Effector memory CD8-positive, alpha-beta T cell (primary cell): ENCODE results near the gene DLG1.

Source experiments
- ATAC-seq: fragments of 150-1000 bp; cut with Tn5 transposase; replicated peaks from 2 replicates; pipeline ENCODE4 v1.10.0; 2021; ENCODE audit warnings: mild to moderate bottlenecking, moderate library complexity
- DNase-seq, 3 experiments: peaks; one replicate each; pipeline ENCODE4 v3.0.0; 2021
- H3K27ac Mint-ChIP-seq, 2 donors: one replicate each; pipeline ENCODE4 v1.8.0; 2022; ENCODE audit warnings: mild to moderate bottlenecking in 2 of 2, mixed read lengths in 2 of 2, moderate library complexity in 2 of 2
- H3K27me3 Mint-ChIP-seq, 2 donors: one replicate each; pipeline ENCODE4 v1.8.0; 2022; ENCODE audit warnings: mixed read lengths in 2 of 2
- H3K36me3 Mint-ChIP-seq: one replicate; pipeline ENCODE4 v1.8.0; 2022; ENCODE audit warnings: mild to moderate bottlenecking, moderate library complexity, mixed read lengths; ENCODE audit not compliant: insufficient read depth
- H3K4me1 Mint-ChIP-seq, 2 donors: one replicate each; pipeline ENCODE4 v1.8.0; 2022; ENCODE audit warnings: low read depth in 2 of 2, mixed read lengths in 2 of 2
- H3K4me3 Mint-ChIP-seq, 2 donors: one replicate each; pipeline ENCODE4 v1.8.0; 2022; ENCODE audit warnings: mild to moderate bottlenecking in 2 of 2, mixed read lengths in 2 of 2, moderate library complexity in 2 of 2
- H3K9me3 Mint-ChIP-seq, 2 donors: one replicate each; pipeline ENCODE4 v1.8.0; 2022; ENCODE audit warnings: mixed read lengths in 2 of 2

Gene DLG1

GRCh38 chr3:197333901-197334639, 35.7 kb upstream of the DLG1 start:
- no peaks in the 10 kb centered on the region for H3K9me3 Mint-ChIP-seq
- H3K27ac Mint-ChIP-seq = no peak overlapping the region
- H3K36me3 Mint-ChIP-seq = peaks cover 3% of the 10 kb centered on the region
- DNase-seq = no peak
- H3K4me1 Mint-ChIP-seq = no peaks in the 10 kb centered on the region
- no peak overlapping the region for H3K4me3 Mint-ChIP-seq
- peaks cover 19 to 25% of the 10 kb centered on the region in 2 donors for H3K27me3 Mint-ChIP-seq
- ATAC-seq = no peak

- no peak for ATAC-seq
- Mint-ChIP-seq H3K4me1 (peaks cover 3 to 4% of the 10 kb centered on the region in 2 donors), H3K36me3 (no peaks in the 10 kb centered on the region)
Measured at GRCh38 chr3:197331131-197331530, 32.7 kb upstream of the DLG1 start.

DNA sequence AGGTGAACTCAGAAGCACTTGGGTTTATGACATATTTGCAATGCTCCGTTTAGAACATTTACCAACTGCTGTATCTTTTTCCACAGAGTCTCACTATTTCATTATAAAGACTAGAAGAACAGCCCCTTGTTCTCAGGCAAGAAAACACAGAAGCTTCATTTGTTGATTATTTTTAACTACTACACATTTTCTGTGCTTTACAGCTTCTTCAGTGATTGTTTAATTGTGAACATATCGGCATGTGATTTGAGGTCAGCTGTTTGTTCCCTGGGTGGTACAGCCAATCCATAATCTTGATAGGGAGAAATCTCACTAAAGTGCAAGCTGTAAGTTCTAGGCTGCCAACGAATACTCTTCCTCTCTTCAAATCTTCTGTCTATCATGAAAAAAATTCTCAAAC, 31.0 kb upstream of the DLG1 start:
- peaks cover 3 to 4% of the 10 kb centered on the region in 2 donors for H3K4me1 Mint-ChIP-seq
- ATAC-seq (no peak), DNase-seq (no peak)
- H3K9me3 Mint-ChIP-seq = no peaks in the 10 kb centered on the region
- no peaks in the 10 kb centered on the region for H3K36me3 Mint-ChIP-seq
- peaks cover 13 to 22% of the 10 kb centered on the region in 2 donors for H3K27me3 Mint-ChIP-seq
- no peak overlapping the region for H3K4me3 Mint-ChIP-seq
- no peak overlapping the region for H3K27ac Mint-ChIP-seq

More at GRCh38 chr3:197331131-197331530, 32.7 kb upstream of the DLG1 start:
- DNase-seq = no peak
- Mint-ChIP-seq H3K27ac (no peak overlapping the region), H3K9me3 (no peaks in the 10 kb centered on the region), H3K4me3 (no peak overlapping the region), H3K27me3 (peaks cover 19 to 25% of the 10 kb centered on the region in 2 donors)

- ATAC-seq (no peak), DNase-seq (no peak)
- no peak overlapping the region for H3K27ac Mint-ChIP-seq
- H3K27me3 Mint-ChIP-seq = peaks cover 19 to 32% of the 10 kb centered on the region in 2 donors
- no peak overlapping the region for H3K4me3 Mint-ChIP-seq
- H3K4me1 Mint-ChIP-seq = peaks cover 3 to 4% of the 10 kb centered on the region in 2 donors
- no peaks in the 10 kb centered on the region for H3K36me3 Mint-ChIP-seq
- H3K9me3 Mint-ChIP-seq = no peaks in the 10 kb centered on the region
Measured at GRCh38 chr3:197328198-197328597, 29.8 kb upstream of the DLG1 start.

- Mint-ChIP-seq H3K36me3 (no peaks in the 10 kb centered on the region), H3K4me1 (peaks cover 3 to 4% of the 10 kb centered on the region in 2 donors), H3K9me3 (no peaks in the 10 kb centered on the region), H3K27me3 (peaks cover 21 to 35% of the 10 kb centered on the region in 2 donors), H3K27ac (no peak overlapping the region), H3K4me3 (no peak overlapping the region)
- DNase-seq (no peak), ATAC-seq (no peak)
Measured at GRCh38 chr3:197327701-197328100, 29.3 kb upstream of the DLG1 start.

DNA sequence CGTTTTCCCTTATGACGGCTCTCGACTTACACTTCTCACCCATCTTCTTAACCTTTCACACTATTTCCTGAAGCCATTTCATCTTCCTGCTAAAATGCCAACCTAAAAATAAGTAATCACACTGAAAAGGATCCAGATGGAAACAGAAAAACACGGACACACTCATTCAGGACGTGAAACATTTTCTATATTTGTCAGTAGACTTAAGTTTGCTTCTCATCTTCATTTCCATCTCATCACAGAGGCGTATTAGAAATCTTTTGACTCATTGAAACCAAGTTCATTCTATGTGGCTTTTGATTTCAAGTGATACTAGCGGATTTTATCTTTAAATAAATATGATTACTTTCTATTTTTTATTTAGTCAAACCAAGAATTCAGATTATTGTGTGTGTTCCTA, 27.4 kb upstream of the DLG1 start:
- ATAC-seq = no peak
- Mint-ChIP-seq H3K9me3 (no peaks in the 10 kb centered on the region), H3K4me3 (no peak overlapping the region)

DNA sequence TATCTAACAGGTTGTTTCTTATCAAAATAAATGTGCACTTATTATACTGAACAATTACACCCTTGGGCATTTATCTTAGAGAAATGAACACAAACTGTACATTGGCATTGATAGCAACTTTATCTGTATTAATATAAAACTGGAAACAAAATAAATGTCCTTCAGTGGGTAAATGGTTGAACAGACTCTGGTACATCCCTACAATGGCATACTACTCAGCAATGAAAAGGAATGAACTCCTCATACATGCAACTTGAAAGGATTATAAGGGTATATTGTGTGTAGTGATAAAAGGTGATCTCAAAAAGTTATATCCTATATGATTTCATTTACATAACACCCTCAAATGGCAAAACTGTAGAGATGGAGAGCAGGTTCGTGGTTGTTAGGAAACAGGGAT, 23.7 kb upstream of the DLG1 start:
- DNase-seq (no peak), ATAC-seq (no peak)
- H3K4me3 Mint-ChIP-seq = no peak overlapping the region
- no peaks in the 10 kb centered on the region for H3K36me3 Mint-ChIP-seq
- H3K4me1 Mint-ChIP-seq = no peaks in the 10 kb centered on the region
- no peak overlapping the region for H3K27ac Mint-ChIP-seq
- H3K9me3 Mint-ChIP-seq = no peaks in the 10 kb centered on the region
- peaks cover 49 to 69% of the 10 kb centered on the region in 2 donors for H3K27me3 Mint-ChIP-seq

More for the DNA sequence above, 27.4 kb upstream of the DLG1 start:
- H3K36me3 Mint-ChIP-seq = no peaks in the 10 kb centered on the region
- peaks cover 3 to 4% of the 10 kb centered on the region in 2 donors for H3K4me1 Mint-ChIP-seq
- DNase-seq = no peak
- no peak overlapping the region for H3K27ac Mint-ChIP-seq
- H3K27me3 Mint-ChIP-seq = peaks cover 26 to 37% of the 10 kb centered on the region in 2 donors

DNA sequence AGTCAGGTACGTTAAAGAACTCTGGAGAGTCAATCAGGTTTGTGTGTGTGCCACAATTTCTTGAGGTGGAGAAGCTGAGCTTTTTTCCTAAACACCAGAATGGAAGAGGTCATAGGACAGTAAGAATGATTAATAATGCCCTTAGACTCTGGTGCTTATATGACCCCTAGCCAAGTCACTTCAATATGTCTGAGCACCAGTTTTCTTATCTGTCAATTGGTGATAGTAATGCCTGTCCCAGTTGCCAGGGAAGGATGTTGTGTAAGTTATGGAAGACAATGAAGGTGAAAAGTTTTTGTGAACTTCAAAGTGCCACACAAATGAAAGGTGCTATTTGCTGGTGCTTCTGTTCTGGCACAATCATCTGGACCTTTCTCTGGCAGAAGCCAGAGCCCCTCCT, 22.2 kb upstream of the DLG1 start:
- H3K27me3 Mint-ChIP-seq = peaks cover 57 to 79% of the 10 kb centered on the region in 2 donors
- H3K4me1 Mint-ChIP-seq = no peaks in the 10 kb centered on the region
- no peak for ATAC-seq
- H3K27ac Mint-ChIP-seq = no peak overlapping the region
- no peak overlapping the region for H3K4me3 Mint-ChIP-seq
- H3K9me3 Mint-ChIP-seq = no peaks in the 10 kb centered on the region
- H3K36me3 Mint-ChIP-seq = no peaks in the 10 kb centered on the region
- DNase-seq = no peak

DNA sequence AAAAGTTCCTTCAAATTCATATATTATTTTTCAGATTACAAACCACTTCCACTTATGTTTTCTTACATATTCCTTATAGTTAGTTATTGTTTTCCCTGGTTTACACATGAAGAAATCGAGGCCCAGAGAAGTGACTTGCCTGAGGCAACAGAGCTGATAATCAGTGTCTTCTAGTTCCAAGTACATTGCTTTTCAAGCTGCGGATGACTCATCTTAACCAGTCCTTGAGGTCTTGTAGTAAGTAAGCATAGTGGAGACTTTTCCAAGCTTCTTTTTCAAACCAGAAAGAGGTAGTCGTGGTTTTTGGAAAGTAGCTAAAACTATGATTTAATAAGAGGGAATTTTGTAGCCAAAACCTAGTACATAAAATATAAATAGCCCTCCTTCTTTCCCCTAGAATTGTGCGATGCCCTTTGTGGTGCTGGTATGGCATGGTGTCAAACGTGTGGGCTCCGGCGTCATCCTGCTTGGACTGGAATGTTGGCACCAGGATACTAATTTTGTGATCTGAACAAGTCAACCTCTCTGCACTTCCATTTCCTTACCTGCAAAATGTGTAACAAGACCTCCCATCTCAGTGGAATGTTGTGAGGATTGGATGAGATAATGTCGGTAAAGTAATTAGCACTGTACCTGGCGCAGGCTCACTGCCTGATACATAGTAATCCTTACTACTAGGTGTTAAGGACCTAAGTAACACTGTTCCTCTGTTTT, 19.0 kb upstream of the DLG1 start:
- Mint-ChIP-seq H3K4me1 (no peaks in the 10 kb centered on the region), H3K27ac (no peak overlapping the region), H3K27me3 (peaks cover 47 to 69% of the 10 kb centered on the region in 2 donors), H3K9me3 (no peaks in the 10 kb centered on the region), H3K36me3 (no peaks in the 10 kb centered on the region), H3K4me3 (no peak overlapping the region)
- ATAC-seq (no peak), DNase-seq (no peak)

DNA sequence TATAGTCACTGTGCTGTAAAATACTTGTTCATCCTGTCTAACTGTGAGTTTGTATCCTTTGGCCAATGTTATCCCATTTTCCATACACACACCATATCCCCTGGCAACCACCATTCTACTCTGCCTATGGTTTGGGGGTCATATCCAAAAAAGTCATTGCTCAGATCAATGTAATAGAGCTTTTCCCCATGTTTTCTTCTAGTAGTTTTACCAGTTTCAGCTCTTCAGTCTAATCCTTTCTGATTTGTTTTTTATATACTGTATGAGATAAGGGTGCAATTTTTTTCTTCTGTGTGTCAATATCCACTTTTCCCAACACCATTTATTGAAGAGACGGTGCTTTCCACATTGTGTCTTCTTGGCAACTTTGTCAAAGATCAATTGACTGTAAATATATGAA, 14.0 kb upstream of the DLG1 start:
- Mint-ChIP-seq H3K4me1 (peaks cover 0 to 4% of the 10 kb centered on the region in 2 donors), H3K9me3 (no peaks in the 10 kb centered on the region), H3K27me3 (peaks cover 23 to 40% of the 10 kb centered on the region in 2 donors), H3K4me3 (no peak overlapping the region), H3K27ac (no peak overlapping the region), H3K36me3 (no peaks in the 10 kb centered on the region)
- ATAC-seq (no peak), DNase-seq (no peak)

- peaks cover 0 to 4% of the 10 kb centered on the region in 2 donors for H3K4me1 Mint-ChIP-seq
- no peak for ATAC-seq
- peaks cover 21 to 37% of the 10 kb centered on the region in 2 donors for H3K27me3 Mint-ChIP-seq
- H3K9me3 Mint-ChIP-seq = no peaks in the 10 kb centered on the region
- H3K27ac Mint-ChIP-seq = no peak overlapping the region
- H3K36me3 Mint-ChIP-seq = no peaks in the 10 kb centered on the region
- no peak overlapping the region for H3K4me3 Mint-ChIP-seq
- DNase-seq = no peak
Measured at GRCh38 chr3:197311591-197311990, 13.2 kb upstream of the DLG1 start.

- Mint-ChIP-seq H3K9me3 (no peaks in the 10 kb centered on the region), H3K36me3 (no peaks in the 10 kb centered on the region), H3K4me3 (no peak overlapping the region), H3K27me3 (peaks cover 13 to 28% of the 10 kb centered on the region in 2 donors), H3K27ac (no peak overlapping the region), H3K4me1 (peaks cover 10 to 12% of the 10 kb centered on the region in 2 donors)
- ATAC-seq (no peak), DNase-seq (no peak)
Measured at GRCh38 chr3:197309528-197310361, 11.3 kb upstream of the DLG1 start.

DNA sequence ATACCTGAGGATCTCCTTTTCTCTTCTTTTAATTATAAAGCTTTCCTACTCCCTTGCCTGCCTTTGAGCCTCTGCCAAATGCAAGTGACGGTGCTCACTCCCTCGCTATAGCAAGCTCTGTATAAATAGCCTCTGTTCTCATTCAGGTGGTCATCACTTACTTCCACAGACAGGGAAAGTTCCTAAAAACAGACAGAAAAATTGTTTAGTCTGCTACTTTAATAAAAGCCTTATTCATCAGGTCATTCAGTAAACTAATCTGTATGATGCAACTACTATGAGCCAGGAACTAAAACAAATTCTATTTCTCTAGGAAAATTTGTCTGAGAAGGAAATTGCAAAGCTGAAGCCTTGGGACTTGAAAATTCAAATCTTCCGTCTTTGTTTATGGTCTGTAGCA, 10.2 kb upstream of the DLG1 start:
- no peak for ATAC-seq
- H3K9me3 Mint-ChIP-seq = no peaks in the 10 kb centered on the region
- DNase-seq = no peak
- no peak overlapping the region for H3K27ac Mint-ChIP-seq
- peaks cover 13 to 18% of the 10 kb centered on the region in 2 donors for H3K27me3 Mint-ChIP-seq
- H3K4me1 Mint-ChIP-seq = peaks cover 12% of the 10 kb centered on the region in 2 donors
- no peaks in the 10 kb centered on the region for H3K36me3 Mint-ChIP-seq
- H3K4me3 Mint-ChIP-seq = no peak overlapping the region
